Parathyroid adenoma (tissue), 2 donors: ENCODE data around the gene ATG12.
"Not testable (repeated sequence)": the region's sequence is repeated elsewhere in the genome, so short reads cannot be mapped to it uniquely, and the experiment has no call there.

Source experiments
- H2AFZ ChIP-seq: fragments of 300-600 bp; sonication (generic); one replicate; pipeline ENCODE4 v1.7.0; 2017; ENCODE audit warnings: antibody characterized with exemption, mild to moderate bottlenecking
- H3K27ac ChIP-seq: fragments of 300-600 bp; sonication (generic); one replicate; pipeline ENCODE4 v1.7.0; 2017
- H3K27me3 ChIP-seq: fragments of 300-600 bp; sonication (generic); one replicate; pipeline ENCODE4 v1.7.0; 2017; ENCODE audit warnings: low read length; ENCODE audit not compliant: control insufficient read depth, insufficient read depth
- H3K36me3 ChIP-seq: fragments of 300-600 bp; sonication (generic); one replicate; pipeline ENCODE4 v1.7.0; 2017; ENCODE audit warnings: low read length; ENCODE audit not compliant: control insufficient read depth, insufficient read depth
- H3K4me1 ChIP-seq: fragments of 300-600 bp; sonication (generic); one replicate; pipeline ENCODE4 v1.7.0; 2017; ENCODE audit warnings: control low read depth
- H3K4me2 ChIP-seq: fragments of 300-600 bp; sonication (generic); one replicate; pipeline ENCODE4 v1.7.0; 2017; ENCODE audit warnings: low read length
- H3K4me3 ChIP-seq: fragments of 300-600 bp; sonication (generic); one replicate; pipeline ENCODE4 v1.7.0; 2017; ENCODE audit warnings: low read depth, low read length
- H3K79me2 ChIP-seq: fragments of 300-600 bp; sonication (generic); one replicate; pipeline ENCODE4 v1.7.0; 2017; ENCODE audit warnings: control low read depth
- H3K9ac ChIP-seq: fragments of 300-600 bp; sonication (generic); one replicate; pipeline ENCODE4 v1.7.0; 2017; ENCODE audit warnings: mild to moderate bottlenecking
- H3K9me3 ChIP-seq: fragments of 300-600 bp; sonication (generic); one replicate; pipeline ENCODE4 v1.7.0; 2017; ENCODE audit warnings: low read length; ENCODE audit not compliant: control insufficient read depth
- CTCF ChIP-seq: fragments of 300-600 bp; sonication (generic); IDR thresholded peaks from one replicate; pipeline ENCODE4 v1.7.0; 2017; ENCODE audit warnings: antibody characterized with exemption, mild to moderate bottlenecking
- donor health status: primary hyperparathyroidism.

The ATG12 gene

GRCh38 chr5:115841382-115842088 lies at the start of gene ATG12, which contains the start of gene AP3S1:
TSS of gene ATG12 (minus strand) at chr5:115841565. CDS start at chr5:115841552, 13 bp downstream.
TSS of gene AP3S1 (plus strand) at chr5:115841935. CDS start at chr5:115842038, 103 bp downstream.
- H3K9ac ChIP-seq: peak within 1 kb of the TSS; percentile 55
- no peaks in the 10 kb centered on the region for H3K4me1 ChIP-seq
- H3K27me3 ChIP-seq: no peaks in the 10 kb centered on the region
- peak within 1 kb of the TSS; percentile 93 for H2AFZ ChIP-seq
- no peaks in the 10 kb centered on the region for H3K9me3 ChIP-seq
- H3K4me2 ChIP-seq: peak within 1 kb of the TSS; percentile 85
- peak within 1 kb of the TSS; percentile 92 for H3K4me3 ChIP-seq
- H3K27ac ChIP-seq: peak within 1 kb of the TSS; percentile 92
- H3K36me3 ChIP-seq: no peaks in the 10 kb centered on the region
- peaks cover 22% of the 10 kb centered on the region for H3K79me2 ChIP-seq
- TF ChIP-seq CTCF: no peak

- Histone ChIP-seq H3K9me3 (no peaks in the 10 kb centered on the region), H3K9ac (no peak overlapping the region), H2AFZ (no peak overlapping the region), H3K27ac (no peak overlapping the region), H3K4me3 (no peak overlapping the region), H3K36me3 (no peaks in the 10 kb centered on the region), H3K4me1 (no peaks in the 10 kb centered on the region), H3K79me2 (no peaks in the 10 kb centered on the region), H3K4me2 (no peak overlapping the region), H3K27me3 (no peaks in the 10 kb centered on the region)
- TF ChIP-seq CTCF: no peak
Measured at GRCh38 chr5:115888027-115888426, 46.7 kb upstream of the ATG12 start.

- not testable (repeated sequence) for H3K9me3 ChIP-seq, H3K4me2 ChIP-seq, H3K27ac ChIP-seq, H3K4me1 ChIP-seq, H3K9ac ChIP-seq, H3K4me3 ChIP-seq, H2AFZ ChIP-seq, H3K27me3 ChIP-seq, H3K79me2 ChIP-seq, H3K36me3 ChIP-seq
Measured at GRCh38 chr5:115885208-115885607, 43.8 kb upstream of the ATG12 start.

GRCh38 chr5:115884704-115885103 lies 43.3 kb upstream of the ATG12 start:
- no peaks in the 10 kb centered on the region for H3K27me3 ChIP-seq
- no peak overlapping the region for H3K4me2 ChIP-seq
- no peaks in the 10 kb centered on the region for H3K9me3 ChIP-seq
- no peak overlapping the region for H3K9ac ChIP-seq
- H3K4me3 ChIP-seq: no peak overlapping the region
- no peaks in the 10 kb centered on the region for H3K4me1 ChIP-seq
- H2AFZ ChIP-seq: no peak overlapping the region
- no peaks in the 10 kb centered on the region for H3K36me3 ChIP-seq
- no peak overlapping the region for H3K27ac ChIP-seq
- TF ChIP-seq CTCF: no peak
- peaks cover 5% of the 10 kb centered on the region for H3K79me2 ChIP-seq

GRCh38 chr5:115882434-115882833 lies 41.1 kb upstream of the ATG12 start:
- H3K27ac ChIP-seq, H3K27me3 ChIP-seq, H3K4me2 ChIP-seq, H2AFZ ChIP-seq, H3K4me3 ChIP-seq, H3K36me3 ChIP-seq, H3K4me1 ChIP-seq, H3K9me3 ChIP-seq, H3K9ac ChIP-seq: not testable (repeated sequence)
- H3K79me2 ChIP-seq: peaks cover 12% of the 10 kb centered on the region

GRCh38 chr5:115877342-115877741 lies 36.0 kb upstream of the ATG12 start:
- H3K9ac ChIP-seq, H3K4me3 ChIP-seq, H3K9me3 ChIP-seq, H3K27ac ChIP-seq, H3K36me3 ChIP-seq, H2AFZ ChIP-seq, H3K4me1 ChIP-seq, H3K27me3 ChIP-seq, H3K4me2 ChIP-seq: not testable (repeated sequence)
- H3K79me2 ChIP-seq: peaks cover 13% of the 10 kb centered on the region
